ENCODE measurements around the gene ZNF19. TPM values are rescaled to one million over a fixed set of nuclear protein-coding genes. Genes with fewer than 3 reads are reported as not detected.

Gene ZNF19
- 0.98 and 5.8 TPM in 2 replicates for total RNA-seq

GRCh38 chr16:71489122-71489521, at the start of gene ZNF19:
TSS of gene ZNF19 (minus strand) at chr16:71489324. CDS start at chr16:71482114, 7,210 bp downstream.

GRCh38 chr16:71526111-71526631, 37.0 kb upstream of the ZNF19 start, which contains the start of gene CHST4:
TSS of gene CHST4 (plus strand) at chr16:71526426. CDS start at chr16:71536678, 10,252 bp downstream.

GRCh38 chr16:71461686-71462648, 27.2 kb downstream of the ZNF19 start, which contains the start of gene ZNF23:
TSS of gene ZNF23 (minus strand) at chr16:71462247. CDS start at chr16:71456796, 5,451 bp downstream.

GRCh38 chr16:71442051-71442440, 47.1 kb downstream of the ZNF19 start, which contains the start of gene TLE7:
TSS of gene TLE7 (minus strand) at chr16:71442054. CDS start at chr16:71433324, 8,730 bp downstream.

Other genes with a start within 250 kb of the ZNF19 start
- 9.8 and 10.3 TPM in 2 replicates for gene CMTR2, start 199.9 kb downstream of the ZNF19 start, total RNA-seq
- 0.76 TPM in 1 of 2 replicates, not detected in the other for gene CALB2, start 130.6 kb downstream of the ZNF19 start, total RNA-seq
- gene TLE7, start 47.3 kb downstream of the ZNF19 start, total RNA-seq: not detected in 2 replicates
- gene ZNF23, start 27.1 kb downstream of the ZNF19 start, total RNA-seq: 2.9 and 3.0 TPM in 2 replicates
- gene CHST4, start 37.1 kb upstream of the ZNF19 start, total RNA-seq: not detected in 2 replicates
- not detected in 2 replicates for gene TAT, start 87.8 kb upstream of the ZNF19 start, total RNA-seq
- gene MARVELD3, start 136.9 kb upstream of the ZNF19 start, total RNA-seq: 0.63 TPM in 1 of 2 replicates, not detected in the other
- gene PHLPP2, start 235.4 kb upstream of the ZNF19 start, total RNA-seq: 6.0 and 7.2 TPM in 2 replicates